Measurements from ENCODE around the gene LCN10. TPM values are rescaled to one million over a fixed set of nuclear protein-coding genes. Genes with fewer than 3 reads are reported as not detected.

LCN10 gene
- total RNA-seq, 2 experiments from 2014 or later, result 0.83 to 1.0 TPM

GRCh38 chr9:136698635-136699246, 44.0 kb downstream of the LCN10 start:
- Mint-ChIP-seq H3K4me3 (no peak overlapping the region), H3K27ac (no peak overlapping the region)
- CTCF ChIA-PET, result interaction anchor here (0.9 kb wide), 1 partner anchor 211 kb away, joined by 3 read pairs; no protein-coding TSS in a partner anchor

GRCh38 chr9:136697821-136698526, 44.8 kb downstream of the LCN10 start:
- Mint-ChIP-seq H3K4me1 (ENCODE audit: low read depth) (peaks cover 18% of the 10 kb centered on the region), H3K27me3 (ENCODE audit: low read depth) (peaks cover 9% of the 10 kb centered on the region), H3K4me3 (no peak overlapping the region), H3K9me3 (no peaks in the 10 kb centered on the region), H3K27ac (no peak overlapping the region), H3K36me3 (ENCODE audit: low read depth) (no peaks in the 10 kb centered on the region)
- intact Hi-C loops (cut with micrococcal nuclease), result no loop called here
- DNase-seq, result no peak
- CTCF ChIA-PET, result no interaction called here

More at GRCh38 chr9:136698635-136699246, 44.0 kb downstream of the LCN10 start:
- Mint-ChIP-seq H3K9me3 (no peaks in the 10 kb centered on the region), H3K36me3 (ENCODE audit: low read depth) (no peaks in the 10 kb centered on the region), H3K27me3 (ENCODE audit: low read depth) (peaks cover 7% of the 10 kb centered on the region), H3K4me1 (ENCODE audit: low read depth) (peaks cover 18% of the 10 kb centered on the region)
- intact Hi-C loops (cut with micrococcal nuclease), result no loop called here
- DNase-seq, result no peak

GRCh38 chr9:136697146-136697820, 45.5 kb downstream of the LCN10 start:
- Mint-ChIP-seq H3K4me3 (no peak overlapping the region), H3K9me3 (no peaks in the 10 kb centered on the region), H3K4me1 (ENCODE audit: low read depth) (peaks cover 18% of the 10 kb centered on the region), H3K36me3 (ENCODE audit: low read depth) (no peaks in the 10 kb centered on the region), H3K27ac (no peak overlapping the region), H3K27me3 (ENCODE audit: low read depth) (peaks cover 9% of the 10 kb centered on the region)
- no peak for DNase-seq
- intact Hi-C loops (cut with micrococcal nuclease), result no loop called here
- CTCF ChIA-PET, result interaction anchor here (0.5 kb wide), 1 partner anchor 24 kb away, joined by 3 read pairs; no protein-coding TSS in a partner anchor

GRCh38 chr9:136696502-136696901, 46.2 kb downstream of the LCN10 start:
- no peak overlapping the region for H3K27ac Mint-ChIP-seq
- no peaks in the 10 kb centered on the region for H3K9me3 Mint-ChIP-seq
- no peak overlapping the region for H3K4me3 Mint-ChIP-seq
- intact Hi-C loops (cut with micrococcal nuclease), result no loop called here
- H3K27me3 Mint-ChIP-seq (ENCODE audit: low read depth), result peaks cover 9% of the 10 kb centered on the region
- peaks cover 15% of the 10 kb centered on the region for H3K4me1 Mint-ChIP-seq (ENCODE audit: low read depth)
- CTCF ChIA-PET, result interaction anchor here (1.2 kb wide), 1 partner anchor 211 kb away, joined by 3 read pairs; no protein-coding TSS in a partner anchor
- no peak for DNase-seq
- no peaks in the 10 kb centered on the region for H3K36me3 Mint-ChIP-seq (ENCODE audit: low read depth)

GRCh38 chr9:136695955-136696354, 46.8 kb downstream of the LCN10 start:
- H3K4me1 Mint-ChIP-seq (ENCODE audit: low read depth), result peaks cover 9% of the 10 kb centered on the region
- intact Hi-C loops (cut with micrococcal nuclease), result no loop called here
- H3K4me3 Mint-ChIP-seq, result no peak overlapping the region
- CTCF ChIA-PET, result interaction anchor here (1.2 kb wide), 1 partner anchor 211 kb away, joined by 3 read pairs; no protein-coding TSS in a partner anchor
- no peaks in the 10 kb centered on the region for H3K36me3 Mint-ChIP-seq (ENCODE audit: low read depth)
- H3K27ac Mint-ChIP-seq, result no peak overlapping the region
- H3K9me3 Mint-ChIP-seq, result no peaks in the 10 kb centered on the region
- no peak for DNase-seq
- H3K27me3 Mint-ChIP-seq (ENCODE audit: low read depth), result peaks cover 9% of the 10 kb centered on the region

GRCh38 chr9:136695435-136695895, 47.3 kb downstream of the LCN10 start:
- H3K4me3 Mint-ChIP-seq, result no peak overlapping the region
- H3K4me1 Mint-ChIP-seq (ENCODE audit: low read depth), result peaks cover 4% of the 10 kb centered on the region
- H3K27me3 Mint-ChIP-seq (ENCODE audit: low read depth), result peaks cover 9% of the 10 kb centered on the region
- no peak overlapping the region for H3K27ac Mint-ChIP-seq
- no peaks in the 10 kb centered on the region for H3K9me3 Mint-ChIP-seq
- no peak for DNase-seq
- intact Hi-C loops (cut with micrococcal nuclease), result no loop called here
- CTCF ChIA-PET, result interaction anchor here (1.2 kb wide), 1 partner anchor 210 kb away, joined by 3 read pairs; no protein-coding TSS in a partner anchor
- H3K36me3 Mint-ChIP-seq (ENCODE audit: low read depth), result no peaks in the 10 kb centered on the region

- Mint-ChIP-seq H3K4me1 (ENCODE audit: low read depth) (no peaks in the 10 kb centered on the region), H3K27ac (no peak overlapping the region), H3K9me3 (no peaks in the 10 kb centered on the region), H3K27me3 (ENCODE audit: low read depth) (peaks cover 6% of the 10 kb centered on the region), H3K4me3 (no peak overlapping the region), H3K36me3 (ENCODE audit: low read depth) (no peaks in the 10 kb centered on the region)
- DNase-seq, result no peak
- intact Hi-C loops (cut with micrococcal nuclease), result no loop called here
- CTCF ChIA-PET, result interaction anchor here (0.6 kb wide), 1 partner anchor 121 kb away, joined by 4 read pairs; no protein-coding TSS in a partner anchor
Measured at GRCh38 chr9:136694872-136695247, 47.9 kb downstream of the LCN10 start.

- H3K36me3 Mint-ChIP-seq (ENCODE audit: low read depth), result no peaks in the 10 kb centered on the region
- peaks cover 6% of the 10 kb centered on the region for H3K27me3 Mint-ChIP-seq (ENCODE audit: low read depth)
- peak; percentile 52 for DNase-seq
- CTCF ChIA-PET, result interaction anchor here (0.6 to 1.2 kb wide), 2 partner anchors 11 to 121 kb away, joined by 3 to 4 read pairs; no protein-coding TSS in a partner anchor
- H3K4me3 Mint-ChIP-seq, result no peak overlapping the region
- H3K9me3 Mint-ChIP-seq, result no peaks in the 10 kb centered on the region
- intact Hi-C loops (cut with micrococcal nuclease), result no loop called here
- no peaks in the 10 kb centered on the region for H3K4me1 Mint-ChIP-seq (ENCODE audit: low read depth)
- no peak overlapping the region for H3K27ac Mint-ChIP-seq
Measured at GRCh38 chr9:136694163-136694871, 48.4 kb downstream of the LCN10 start.

GRCh38 chr9:136693490-136694162, 49.1 kb downstream of the LCN10 start:
- no peaks in the 10 kb centered on the region for H3K9me3 Mint-ChIP-seq
- no peak for DNase-seq
- no peak overlapping the region for H3K4me3 Mint-ChIP-seq
- CTCF ChIA-PET, result interaction anchor here (1.0 to 1.2 kb wide), 2 partner anchors 12 to 21 kb away, joined by 3 read pairs; no protein-coding TSS in a partner anchor
- H3K4me1 Mint-ChIP-seq (ENCODE audit: low read depth), result no peaks in the 10 kb centered on the region
- H3K36me3 Mint-ChIP-seq (ENCODE audit: low read depth), result no peaks in the 10 kb centered on the region
- peaks cover 6% of the 10 kb centered on the region for H3K27me3 Mint-ChIP-seq (ENCODE audit: low read depth)
- no peak overlapping the region for H3K27ac Mint-ChIP-seq
- intact Hi-C loops (cut with micrococcal nuclease), result no loop called here

- Mint-ChIP-seq H3K27ac (no peak overlapping the region), H3K9me3 (no peaks in the 10 kb centered on the region), H3K27me3 (ENCODE audit: low read depth) (peaks cover 6% of the 10 kb centered on the region), H3K4me1 (ENCODE audit: low read depth) (no peaks in the 10 kb centered on the region), H3K4me3 (no peak overlapping the region), H3K36me3 (ENCODE audit: low read depth) (no peaks in the 10 kb centered on the region)
- no peak for DNase-seq
- CTCF ChIA-PET, result interaction anchor here (1.0 to 1.2 kb wide), 2 partner anchors 12 to 21 kb away, joined by 3 read pairs; no protein-coding TSS in a partner anchor
- intact Hi-C loops (cut with micrococcal nuclease), result no loop called here
Measured at GRCh38 chr9:136693135-136693489, 49.6 kb downstream of the LCN10 start.

All from activated naive CD4-positive, alpha-beta T cell treated with anti-CD3 and anti-CD28 coated beads for 36 hours (primary cell).